HG03378 (cell line): ENCODE data around the gene OPTN.

Source experiments
- ATAC-seq: cut with Tn5 transposase; IDR thresholded peaks from one replicate; pipeline ENCODE4 v1.9.1; 2021; ENCODE audit warnings: mild to moderate bottlenecking, moderate library complexity; ENCODE audit not compliant: unreplicated experiment

OPTN gene

GRCh38 chr10:13180788-13181187 lies 80.8 kb downstream of the OPTN start:
- ATAC-seq: peak; percentile 57

DNA sequence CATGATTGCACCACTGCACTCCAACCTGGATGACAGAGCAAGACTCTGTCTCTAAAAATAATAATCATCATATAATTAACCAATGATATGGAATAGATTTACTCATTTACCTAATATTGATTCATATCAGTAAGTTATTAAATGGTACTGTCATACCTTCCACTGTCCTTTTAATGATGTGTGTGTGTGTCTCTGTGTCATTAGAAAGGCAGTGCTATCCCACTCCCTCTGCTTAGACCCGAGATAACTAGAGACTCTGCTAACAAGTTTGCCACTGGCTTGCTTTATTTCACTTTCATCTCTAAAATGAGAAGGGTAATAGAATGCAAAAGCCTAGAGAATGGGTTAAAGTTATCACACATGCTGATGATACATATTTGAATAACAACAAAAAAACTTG lies 82.5 kb downstream of the OPTN start:
- ATAC-seq: no peak

DNA sequence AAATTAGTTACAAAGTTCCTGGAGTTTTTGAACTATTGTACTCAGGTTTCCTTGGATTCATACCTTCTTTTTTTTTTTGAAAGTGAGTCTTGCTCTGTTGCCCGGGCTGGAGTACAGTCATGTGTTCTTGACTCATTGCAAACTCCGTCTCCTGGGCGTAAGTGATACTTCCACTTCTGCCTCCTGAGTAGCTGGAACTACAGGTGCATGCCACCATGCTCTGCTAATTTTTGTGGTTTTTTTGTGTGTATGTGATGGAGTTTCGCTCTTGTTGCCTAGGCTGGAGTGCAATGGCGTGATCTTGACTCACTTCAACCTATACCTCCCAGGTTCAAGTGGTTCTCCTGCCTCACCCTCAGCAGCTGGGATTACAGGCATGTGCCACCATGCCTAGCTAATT lies 83.7 kb downstream of the OPTN start:
- ATAC-seq: no peak

GRCh38 chr10:13184276-13184675 lies 84.3 kb downstream of the OPTN start:
- ATAC-seq: no peak

DNA sequence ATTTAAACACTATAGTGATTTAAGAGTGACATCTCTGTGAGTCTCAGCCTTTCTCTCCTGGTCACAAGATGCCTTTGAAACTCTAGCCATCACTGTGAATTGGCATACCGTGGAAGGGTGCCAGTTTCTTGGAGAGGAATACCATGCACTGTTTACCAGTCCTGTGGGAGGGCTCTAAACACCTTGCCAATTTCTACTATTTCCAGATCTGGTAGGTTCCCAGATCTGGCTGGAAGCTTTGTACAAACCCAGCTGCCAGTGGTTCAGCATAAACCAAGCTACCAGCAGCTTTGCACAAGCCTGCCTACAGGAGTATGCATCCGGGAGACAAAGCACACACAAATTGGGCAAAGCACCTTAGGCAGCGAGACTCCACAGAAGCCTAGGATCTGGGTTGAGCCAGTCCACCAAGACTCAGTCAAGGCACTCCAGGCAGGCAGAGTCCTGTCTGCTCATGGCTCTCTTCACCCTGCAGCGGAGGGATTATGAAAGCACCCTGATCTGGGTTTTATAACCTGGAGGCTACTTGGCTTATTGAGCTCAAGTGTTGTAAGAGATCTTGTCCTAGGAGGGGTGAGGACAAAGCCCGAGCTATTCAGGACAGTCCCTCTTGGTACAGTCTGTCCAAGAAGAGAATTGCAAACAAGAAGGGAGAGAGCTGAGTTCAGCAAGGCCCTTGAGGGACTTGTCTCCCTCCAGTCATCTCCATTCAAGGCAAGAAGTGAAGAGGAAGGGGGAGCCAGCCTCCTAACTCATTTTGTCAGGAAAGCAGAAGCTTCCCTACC lies 85.0 kb downstream of the OPTN start:
- no peak for ATAC-seq

DNA sequence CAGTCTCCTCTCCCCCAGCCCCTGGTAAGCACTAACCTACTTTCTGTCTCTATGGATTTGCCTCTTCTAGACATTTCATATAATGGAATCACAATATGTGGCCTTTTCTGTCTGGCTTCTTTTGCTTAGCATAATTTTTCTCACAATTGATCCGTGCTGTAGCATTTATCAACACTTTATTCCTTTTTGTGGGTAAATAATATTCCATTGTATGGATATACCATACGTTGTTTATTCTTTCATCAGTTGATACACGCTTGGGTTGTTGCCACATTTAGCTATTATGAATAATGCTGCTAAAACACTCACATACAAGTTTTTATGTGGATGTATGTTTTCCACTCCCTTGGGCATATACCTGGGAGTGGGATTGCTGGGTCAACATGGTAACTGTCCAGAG lies 87.2 kb downstream of the OPTN start:
- ATAC-seq: no peak
